HUDEP-2 (cell line): ENCODE measurements around the gene HM13.
"Not testable (repeated sequence)": the region's sequence is repeated elsewhere in the genome, so short reads cannot be mapped to it uniquely, and the experiment has no call there.

Experiments
- DNase-seq, 76 experiments: peaks; one replicate each; lab custom pipeline; 2025; ENCODE audit not compliant: unreplicated experiment in 76 of 76; lab: John Stamatoyannopoulos, UW

Gene HM13

DNA sequence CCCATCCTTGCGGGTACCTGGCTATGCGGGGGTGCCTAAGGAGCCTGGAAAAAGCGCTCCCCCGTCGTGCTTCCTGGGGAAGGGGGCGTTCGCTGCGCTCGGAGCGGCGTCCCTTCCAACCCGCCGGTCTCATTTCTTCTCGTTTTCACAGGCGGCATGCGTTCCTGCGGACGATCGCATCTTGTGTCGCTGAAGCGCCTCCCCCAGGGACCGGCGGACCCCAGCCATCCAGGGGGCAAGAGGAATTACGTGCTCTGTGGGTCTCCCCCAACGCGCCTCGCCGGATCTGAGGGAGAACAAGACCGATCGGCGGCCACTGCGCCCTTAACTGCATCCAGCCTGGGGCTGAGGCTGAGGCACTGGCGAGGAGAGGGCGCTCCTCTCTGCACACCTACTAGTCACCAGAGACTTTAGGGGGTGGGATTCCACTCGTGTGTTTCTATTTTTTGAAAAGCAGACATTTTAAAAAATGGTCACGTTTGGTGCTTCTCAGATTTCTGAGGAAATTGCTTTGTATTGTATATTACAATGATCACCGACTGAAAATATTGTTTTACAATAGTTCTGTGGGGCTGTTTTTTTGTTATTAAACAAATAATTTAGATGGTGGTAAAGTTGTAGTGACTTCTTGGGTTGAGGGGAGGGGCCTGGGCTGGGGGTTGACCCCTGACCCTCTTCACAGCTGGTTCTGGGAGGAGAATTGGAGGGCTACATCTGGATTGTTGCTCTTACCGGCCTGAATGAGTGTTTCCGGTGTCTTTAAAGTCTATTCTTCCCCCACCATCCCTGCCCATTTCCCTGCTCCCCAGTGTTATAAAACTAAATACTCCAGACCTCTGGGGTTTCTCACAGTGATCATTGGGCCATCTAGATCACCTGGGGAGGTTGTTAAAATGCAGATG lies 91.9 kb downstream of the HM13 start:
- peak in 22 of 76 experiments; percentile 6 to 47 (median 21) for DNase-seq

- peak in 74 of 76 experiments; percentile 10 to 88 (median 64) for DNase-seq
These were observed 92.8 kb downstream of the HM13 start for GRCh38 chr20:31606804-31607639.

DNA sequence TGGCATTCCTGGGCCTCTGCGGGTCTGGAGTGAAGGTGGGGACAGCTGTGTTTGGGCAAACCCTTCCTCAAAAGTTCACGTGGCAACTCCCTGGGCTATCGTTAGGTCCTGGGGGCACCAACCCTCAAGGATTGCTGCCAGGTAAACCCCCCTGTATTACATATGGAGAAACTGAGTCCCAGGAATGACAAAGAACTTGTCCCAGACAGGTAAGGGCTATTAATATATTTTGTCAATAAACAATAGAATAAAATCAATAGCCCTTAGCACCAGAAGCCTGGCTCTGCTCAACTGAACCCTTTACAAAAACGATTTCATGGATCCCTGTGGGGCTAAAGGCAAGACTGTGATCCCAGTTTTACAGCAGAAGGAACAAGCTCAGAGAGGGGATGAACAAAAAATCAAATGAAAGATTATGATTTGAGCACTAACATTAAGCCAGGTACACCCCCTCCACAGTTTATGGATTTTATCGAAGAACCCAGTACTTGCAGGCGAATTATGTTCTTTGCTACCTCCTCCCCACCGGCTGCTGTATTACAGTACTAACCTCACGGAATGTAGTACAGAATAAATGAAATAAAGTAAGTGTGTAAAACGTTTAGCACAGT lies 93.5 kb downstream of the HM13 start:
- no peak for DNase-seq

DNA sequence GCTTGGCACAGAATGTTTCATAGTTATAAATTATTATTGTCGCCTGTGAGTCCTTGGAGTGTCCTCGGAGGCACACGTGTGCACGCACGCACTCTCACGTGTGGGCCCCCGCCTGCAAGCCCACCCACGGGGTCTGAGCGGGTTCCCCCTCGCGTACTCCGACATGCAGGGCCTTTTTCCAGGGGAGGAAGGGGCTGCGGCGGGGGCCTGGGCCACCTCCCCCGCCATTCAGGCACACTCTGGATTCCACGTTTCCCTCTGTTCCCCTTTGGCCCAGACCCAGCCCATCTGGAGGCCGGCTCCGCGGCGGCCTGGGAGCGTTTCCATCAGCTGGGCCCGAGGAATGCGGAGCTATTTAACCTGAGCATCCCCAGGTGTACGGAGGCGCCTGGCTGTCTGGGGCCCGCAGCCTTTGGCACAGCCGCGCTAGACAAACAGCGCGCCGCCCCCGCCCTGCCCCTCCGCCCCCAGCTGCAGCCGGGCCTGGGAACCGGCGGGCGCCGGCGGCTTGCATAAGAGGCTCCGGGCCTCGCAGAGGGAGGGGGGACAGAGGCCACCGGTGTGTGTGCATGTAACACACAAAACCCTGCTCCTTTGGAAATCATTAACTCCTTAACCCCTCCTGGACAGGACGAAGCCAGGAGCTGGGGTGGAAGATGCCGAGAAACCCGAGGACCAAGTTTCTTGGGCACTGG lies 94.2 kb downstream of the HM13 start:
- peak in 1 of 76 experiments; percentile 17 for DNase-seq

- not testable (repeated sequence) for DNase-seq
These were observed 98.0 kb downstream of the HM13 start for GRCh38 chr20:31612271-31612640.

GRCh38 chr20:31615416-31615815 lies 101.2 kb downstream of the HM13 start:
- no peak for DNase-seq

- no peak for DNase-seq
These were observed 103.3 kb downstream of the HM13 start for GRCh38 chr20:31617432-31618104.
